GM12878 (cell line): Measurements from ENCODE around the gene AP1M1. TPM values are rescaled to one million over a fixed set of nuclear protein-coding genes. Genes with fewer than 3 reads are reported as not detected.

Experiments used
- ATAC-seq: fragments of 200-7000 bp; cut with Tn5 transposase; 3 replicates; pipeline ENCODE4 v1.9.1; 2020; ENCODE audit warnings: mild to moderate bottlenecking, moderate library complexity
- BruUV-seq: library from RNA; stranded (reverse); fragments of 400-500 nt; replicated peaks from 2 replicates; lab custom pipeline; 2021; lab: Mats Ljungman, UMichigan
- CTCF ChIA-PET: fragments of 300-600 bp; sonication (Branson Sonifier 250); formaldehyde crosslinking; extraction: SDS; loops from one replicate; lab custom pipeline; 2021; ENCODE audit warnings: inconsistent platforms; lab: Yijun Ruan, JAX
- POLR2A ChIA-PET: fragments of 350-600 bp; formaldehyde crosslinking; extraction: SDS; loops from one replicate; lab custom pipeline; 2021; ENCODE audit warnings: inconsistent platforms; lab: Charles Lee
- RAD21 ChIA-PET: fragments of 300-600 bp; sonication (Branson Sonifier 250); formaldehyde crosslinking; loops from one replicate; lab custom pipeline; 2023; ENCODE audit warnings: antibody characterized with exemption; ENCODE audit not compliant: unreplicated experiment; lab: Charles Lee
- SMC1A ChIA-PET: fragments of 300-600 bp; sonication (Branson Sonifier 250); formaldehyde crosslinking; loops from one replicate; lab custom pipeline; 2023; ENCODE audit not compliant: unreplicated experiment, uncharacterized antibody; lab: Charles Lee
- DNase-seq: peaks from one replicate; pipeline ENCODE4 v3.0.0-alpha.2; 2011; ENCODE audit warnings: low read depth, low spot score
- FAIRE-seq: peaks from 3 replicates; lab custom pipeline; 2011; peaks lifted over from hg19 to GRCh38; lab: Jason Lieb, UNC
- H2AFZ ChIP-seq: 2 replicates; pipeline ENCODE4 v1.6.0; 2011; ENCODE audit warnings: low read depth, low read length, control low read depth; ENCODE audit not compliant: control insufficient read depth
- H3K27ac ChIP-seq: 2 replicates; pipeline ENCODE4 v1.5.1; 2011; ENCODE audit warnings: control low read depth; ENCODE audit not compliant: control insufficient read depth, insufficient read depth
- H3K27me3 ChIP-seq, 2 experiments: replicated peaks in 1 of 2; 2 replicates each; pipeline versions ENCODE4 v1.6.0 to v1.6.1; 2011; ENCODE audit warnings: low read length in 1 of 2; ENCODE audit not compliant: control insufficient read depth in 2 of 2, insufficient read depth in 2 of 2
- H3K36me3 ChIP-seq, 2 experiments: 2 replicates each; pipeline ENCODE4 v1.5.1; 2011; ENCODE audit warnings: low read length in 1 of 2; ENCODE audit not compliant: control insufficient read depth in 2 of 2, insufficient read depth in 2 of 2
- H3K4me1 ChIP-seq: 2 replicates; pipeline ENCODE4 v1.6.1; 2011; ENCODE audit warnings: mild to moderate bottlenecking, low read length, moderate library complexity, mixed read lengths; ENCODE audit not compliant: control insufficient read depth, insufficient read depth
- H3K4me2 ChIP-seq: 2 replicates; pipeline ENCODE4 v1.6.0; 2011; ENCODE audit warnings: control low read depth; ENCODE audit not compliant: control insufficient read depth, insufficient read depth
- H3K4me3 ChIP-seq: fragments of 200-600 bp; sonication (generic); 2 replicates; pipeline ENCODE4 v1.5.1; 2016
- H3K79me2 ChIP-seq: 2 replicates; pipeline ENCODE4 v1.6.0; 2011; ENCODE audit warnings: low read length; ENCODE audit not compliant: control insufficient read depth, insufficient read depth
- H3K9ac ChIP-seq: 2 replicates; pipeline ENCODE4 v1.8.0; 2011; ENCODE audit warnings: low read length, control low read depth, mixed read lengths; ENCODE audit not compliant: control insufficient read depth, insufficient read depth
- H3K9me3 ChIP-seq: replicated peaks from 3 replicates; pipeline ENCODE4 v1.5.1; 2011; ENCODE audit warnings: mild to moderate bottlenecking, low read length; ENCODE audit not compliant: control insufficient read depth, insufficient read depth
- H4K20me1 ChIP-seq: 2 replicates; pipeline ENCODE4 v1.6.0; 2011; ENCODE audit not compliant: control insufficient read depth, insufficient read depth
- BCL11A ChIP-seq: IDR thresholded peaks from 2 replicates; pipeline ENCODE4 v1.6.1; 2011; ENCODE audit warnings: low read depth, low read length
- IKZF2 ChIP-seq, 2 experiments: fragments of 450-650 bp; IDR thresholded peaks; 2 replicates each; pipeline ENCODE4 v1.6.1; 2017; ENCODE audit warnings: mild to moderate bottlenecking in 2 of 2, moderate library complexity in 2 of 2
- IRF4 ChIP-seq: IDR thresholded peaks from 2 replicates; pipeline ENCODE4 v1.6.1; 2011; ENCODE audit warnings: low read depth, low read length
- MEF2A ChIP-seq: IDR thresholded peaks from 2 replicates; pipeline ENCODE4 v1.6.1; 2011; ENCODE audit warnings: low read depth, mild to moderate bottlenecking, low read length, moderate library complexity; ENCODE audit not compliant: insufficient read depth
- PML ChIP-seq: IDR thresholded peaks from 2 replicates; pipeline ENCODE4 v1.6.1; 2012; ENCODE audit warnings: low read length, inconsistent platforms
- RFX5 ChIP-seq: IDR thresholded peaks from 2 replicates; pipeline ENCODE4 v1.6.1; 2011; ENCODE audit warnings: low read depth, low read length, improper control_type of control experiment
- SMAD5 ChIP-seq: IDR thresholded peaks from 2 replicates; pipeline ENCODE4 v1.6.1; 2016; ENCODE audit warnings: antibody characterized with exemption, low read depth
- SUZ12 ChIP-seq: fragments of 200-600 bp; sonication (generic); IDR thresholded peaks from one replicate; pipeline ENCODE4 v1.6.1; 2018; ENCODE audit warnings: antibody characterized with exemption, mild to moderate bottlenecking; ENCODE audit not compliant: unreplicated experiment
- ZNF217 ChIP-seq: fragments of 450-650 bp; IDR thresholded peaks from 2 replicates; pipeline ENCODE4 v1.6.1; 2017; ENCODE audit warnings: antibody characterized with exemption, mild to moderate bottlenecking
- WGBS: methylation state at CpG from one replicate; pipeline ENCODE4 v1.1.6; 2016; ENCODE audit warnings: low lambda C conversion rate; ENCODE audit not compliant: insufficient replicate concordance, insufficient coverage; ENCODE audit errors: missing lambda C conversion rate; 5-methylcytosine and 5-hydroxymethylcytosine counted together
- in situ Hi-C: fragments of 300-500 bp; cut with MboI; formaldehyde crosslinking; loops from 9 replicates; pipeline ENCODE4 v1.14.3; 2018; ENCODE audit warnings: mixed read lengths
- intact Hi-C: fragments of 100-400 bp; cut with micrococcal nuclease; formaldehyde crosslinking; loops from one replicate; pipeline ENCODE4 v1.14.2; 2022; ENCODE audit not compliant: unreplicated experiment
- polyA plus RNA-seq, 11 experiments: library from polyadenylated mRNA; depleted of rRNA in 4 of 11; unstranded in 6 of 11; stranded (reverse) in 5 of 11; fragments of >200 nt; fragmentation: Nextera tagmentation in 4 of 11; fragmentation: Illumina TruSeq in 1 of 11; extraction: Ambion mirVana in 4 of 11; extraction: Trizol in 1 of 11; gene quantifications; 1 replicate in 1 of 11; 2 replicates in 10 of 11; pipeline versions ENCODE4 v1.2.1 to v1.2.3, GENCODE V29; 2011 to 2016; ENCODE audit warnings: inconsistent platforms in 2 of 11, missing spikeins in 2 of 11, low read depth in 1 of 11
- total RNA-seq, 4 experiments: library from RNA; depleted of rRNA in 3 of 4; stranded (reverse); fragments of >200 nt in 3 of 4; fragmentation: Illumina TruSeq in 1 of 4; extraction: Trizol in 1 of 4; gene quantifications; 2 replicates each; pipeline versions ENCODE4 v1.2.1 to v1.2.3, GENCODE V29; 2013 to 2021
- TF ChIP-seq, protein P1 (sequence below): fragments of 450-650 bp; IDR thresholded peaks from 2 replicates; pipeline ENCODE4 v1.6.1; 2017; ENCODE audit warnings: mild to moderate bottlenecking, moderate library complexity
- TF ChIP-seq, protein P2 (sequence below): fragments of 450-650 bp; IDR thresholded peaks from 2 replicates; pipeline ENCODE4 v1.6.1; 2016; ENCODE audit warnings: mild to moderate bottlenecking, moderate library complexity, borderline replicate concordance

The AP1M1 gene
- total and polyA plus RNA-seq, 10 of the 15 experiments (the other 5 are each of a cell fraction or from before 2014, with no cell fraction given), result 1.0 to 116 (median 44.7) TPM

DNA sequence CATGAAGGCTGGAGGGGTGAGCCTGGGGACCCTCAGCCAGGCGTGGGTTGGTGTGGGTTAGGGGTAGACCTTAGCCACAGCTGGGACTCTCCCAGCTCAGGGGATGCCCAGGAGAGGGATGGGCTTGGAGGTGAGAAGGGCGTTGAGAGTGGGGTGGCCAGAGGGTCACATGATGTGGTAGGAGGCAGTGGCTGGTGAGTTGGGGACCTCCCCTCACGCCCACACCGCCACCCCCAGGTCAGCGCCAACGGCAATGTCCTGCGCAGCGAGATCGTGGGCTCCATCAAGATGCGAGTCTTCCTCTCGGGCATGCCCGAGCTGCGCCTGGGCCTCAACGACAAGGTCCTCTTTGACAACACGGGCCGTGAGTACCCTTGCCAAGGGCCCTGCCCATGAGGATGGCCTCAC lies 28.5 kb downstream of the AP1M1 start:
- CTCF ChIA-PET, result no interaction called here
- DNase-seq (no peak), FAIRE-seq (no peak), ATAC-seq (no peak)
- SMC1A ChIA-PET, result no interaction called here
- Histone ChIP-seq H2AFZ (no peak overlapping the region), H3K79me2 (no peaks in the 10 kb centered on the region), H3K4me1 (no peaks in the 10 kb centered on the region), H3K27ac (no peak overlapping the region), H3K4me3 (no peak overlapping the region), H3K4me2 (no peak overlapping the region), H3K27me3 (no peaks in the 10 kb centered on the region), H3K9me3 (peaks cover 6% of the 10 kb centered on the region; the same call in 2 of the 3 replicates), H4K20me1 (no peaks in the 10 kb centered on the region), H3K9ac (no peak overlapping the region), H3K36me3 (peaks cover 19 to 37% of the 10 kb centered on the region in 2 experiments; a peak in 3 of 4 replicates)
- RAD21 ChIA-PET, result interaction anchor here (0.5 kb wide), 1 partner anchor 11 kb away, joined by 3 read pairs; no protein-coding TSS in a partner anchor
- POLR2A ChIA-PET, result no interaction called here
- intact Hi-C loops, result no loop called here
- no TSS peak for BruUV-seq
- no peak for TF ChIP-seq IKZF2 (IDR thresholded peaks at IDR 0.05)
- TF ChIP-seq, protein P1, sequence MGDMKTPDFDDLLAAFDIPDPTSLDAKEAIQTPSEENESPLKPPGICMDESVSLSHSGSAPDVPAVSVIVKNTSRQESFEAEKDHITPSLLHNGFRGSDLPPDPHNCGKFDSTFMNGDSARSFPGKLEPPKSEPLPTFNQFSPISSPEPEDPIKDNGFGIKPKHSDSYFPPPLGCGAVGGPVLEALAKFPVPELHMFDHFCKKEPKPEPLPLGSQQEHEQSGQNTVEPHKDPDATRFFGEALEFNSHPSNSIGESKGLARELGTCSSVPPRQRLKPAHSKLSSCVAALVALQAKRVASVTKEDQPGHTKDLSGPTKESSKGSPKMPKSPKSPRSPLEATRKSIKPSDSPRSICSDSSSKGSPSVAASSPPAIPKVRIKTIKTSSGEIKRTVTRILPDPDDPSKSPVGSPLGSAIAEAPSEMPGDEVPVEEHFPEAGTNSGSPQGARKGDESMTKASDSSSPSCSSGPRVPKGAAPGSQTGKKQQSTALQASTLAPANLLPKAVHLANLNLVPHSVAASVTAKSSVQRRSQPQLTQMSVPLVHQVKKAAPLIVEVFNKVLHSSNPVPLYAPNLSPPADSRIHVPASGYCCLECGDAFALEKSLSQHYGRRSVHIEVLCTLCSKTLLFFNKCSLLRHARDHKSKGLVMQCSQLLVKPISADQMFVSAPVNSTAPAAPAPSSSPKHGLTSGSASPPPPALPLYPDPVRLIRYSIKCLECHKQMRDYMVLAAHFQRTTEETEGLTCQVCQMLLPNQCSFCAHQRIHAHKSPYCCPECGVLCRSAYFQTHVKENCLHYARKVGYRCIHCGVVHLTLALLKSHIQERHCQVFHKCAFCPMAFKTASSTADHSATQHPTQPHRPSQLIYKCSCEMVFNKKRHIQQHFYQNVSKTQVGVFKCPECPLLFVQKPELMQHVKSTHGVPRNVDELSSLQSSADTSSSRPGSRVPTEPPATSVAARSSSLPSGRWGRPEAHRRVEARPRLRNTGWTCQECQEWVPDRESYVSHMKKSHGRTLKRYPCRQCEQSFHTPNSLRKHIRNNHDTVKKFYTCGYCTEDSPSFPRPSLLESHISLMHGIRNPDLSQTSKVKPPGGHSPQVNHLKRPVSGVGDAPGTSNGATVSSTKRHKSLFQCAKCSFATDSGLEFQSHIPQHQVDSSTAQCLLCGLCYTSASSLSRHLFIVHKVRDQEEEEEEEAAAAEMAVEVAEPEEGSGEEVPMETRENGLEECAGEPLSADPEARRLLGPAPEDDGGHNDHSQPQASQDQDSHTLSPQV, result no peak
- no peak for TF ChIP-seq BCL11A
- TF ChIP-seq SUZ12, result no peak
- TF ChIP-seq SMAD5, result no peak
- no peak for TF ChIP-seq ZNF217
- TF ChIP-seq MEF2A, result no peak
- TF ChIP-seq RFX5, result no peak
- TF ChIP-seq, protein P2, sequence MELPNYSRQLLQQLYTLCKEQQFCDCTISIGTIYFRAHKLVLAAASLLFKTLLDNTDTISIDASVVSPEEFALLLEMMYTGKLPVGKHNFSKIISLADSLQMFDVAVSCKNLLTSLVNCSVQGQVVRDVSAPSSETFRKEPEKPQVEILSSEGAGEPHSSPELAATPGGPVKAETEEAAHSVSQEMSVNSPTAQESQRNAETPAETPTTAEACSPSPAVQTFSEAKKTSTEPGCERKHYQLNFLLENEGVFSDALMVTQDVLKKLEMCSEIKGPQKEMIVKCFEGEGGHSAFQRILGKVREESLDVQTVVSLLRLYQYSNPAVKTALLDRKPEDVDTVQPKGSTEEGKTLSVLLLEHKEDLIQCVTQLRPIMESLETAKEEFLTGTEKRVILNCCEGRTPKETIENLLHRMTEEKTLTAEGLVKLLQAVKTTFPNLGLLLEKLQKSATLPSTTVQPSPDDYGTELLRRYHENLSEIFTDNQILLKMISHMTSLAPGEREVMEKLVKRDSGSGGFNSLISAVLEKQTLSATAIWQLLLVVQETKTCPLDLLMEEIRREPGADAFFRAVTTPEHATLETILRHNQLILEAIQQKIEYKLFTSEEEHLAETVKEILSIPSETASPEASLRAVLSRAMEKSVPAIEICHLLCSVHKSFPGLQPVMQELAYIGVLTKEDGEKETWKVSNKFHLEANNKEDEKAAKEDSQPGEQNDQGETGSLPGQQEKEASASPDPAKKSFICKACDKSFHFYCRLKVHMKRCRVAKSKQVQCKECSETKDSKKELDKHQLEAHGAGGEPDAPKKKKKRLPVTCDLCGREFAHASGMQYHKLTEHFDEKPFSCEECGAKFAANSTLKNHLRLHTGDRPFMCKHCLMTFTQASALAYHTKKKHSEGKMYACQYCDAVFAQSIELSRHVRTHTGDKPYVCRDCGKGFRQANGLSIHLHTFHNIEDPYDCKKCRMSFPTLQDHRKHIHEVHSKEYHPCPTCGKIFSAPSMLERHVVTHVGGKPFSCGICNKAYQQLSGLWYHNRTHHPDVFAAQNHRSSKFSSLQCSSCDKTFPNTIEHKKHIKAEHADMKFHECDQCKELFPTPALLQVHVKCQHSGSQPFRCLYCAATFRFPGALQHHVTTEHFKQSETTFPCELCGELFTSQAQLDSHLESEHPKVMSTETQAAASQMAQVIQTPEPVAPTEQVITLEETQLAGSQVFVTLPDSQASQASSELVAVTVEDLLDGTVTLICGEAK, result no peak
- TF ChIP-seq IRF4, result no peak
- TF ChIP-seq PML, result no peak
- in situ Hi-C loops, result no loop called here
- 98% methylated on average over 16 of the region's 16 CpGs for WGBS
